ENCODE measurements around the gene GRK5.
A peak's percentile ranks its signal among the peaks of the same experiment; 100 is the strongest.

Gene GRK5

DNA sequence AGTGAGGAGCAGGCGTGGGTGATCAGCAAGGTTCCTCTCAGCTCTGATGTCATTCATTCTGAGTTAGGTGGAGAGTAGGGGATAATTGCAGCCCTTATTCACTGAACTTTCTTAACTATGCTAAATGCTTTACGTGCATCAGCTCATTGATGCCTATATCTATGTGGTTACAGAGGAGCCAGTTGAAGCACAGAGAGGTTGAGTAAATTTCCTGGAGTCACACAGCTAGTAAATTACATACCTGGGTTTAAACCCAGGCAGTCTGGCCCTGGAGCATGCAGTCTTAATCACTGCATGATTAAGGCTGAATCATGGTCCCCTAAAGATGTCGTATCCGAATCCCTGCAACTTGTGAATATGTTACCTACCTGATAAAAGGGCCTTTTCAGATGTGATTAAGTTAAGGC is 99.6 kb downstream of the GRK5 start:
- peak overlapping the region in 10 of 21 experiments; percentile 38 to 89 (median 66) for H3K27ac ChIP-seq
- no peak overlapping the region for H3K4me3 ChIP-seq

- peak overlapping the region in 2 of 21 experiments; percentile 11 to 29 for H3K27ac ChIP-seq
- H3K4me3 ChIP-seq = no peak overlapping the region
Observed at GRCh38 chr10:119308089-119308488, 100.7 kb downstream of the GRK5 start.

GRCh38 chr10:119308551-119309422 is 101.4 kb downstream of the GRK5 start:
- H3K27ac ChIP-seq = peak overlapping the region in 2 of 21 experiments; percentile 11 to 18
- H3K4me3 ChIP-seq = no peak overlapping the region

DNA sequence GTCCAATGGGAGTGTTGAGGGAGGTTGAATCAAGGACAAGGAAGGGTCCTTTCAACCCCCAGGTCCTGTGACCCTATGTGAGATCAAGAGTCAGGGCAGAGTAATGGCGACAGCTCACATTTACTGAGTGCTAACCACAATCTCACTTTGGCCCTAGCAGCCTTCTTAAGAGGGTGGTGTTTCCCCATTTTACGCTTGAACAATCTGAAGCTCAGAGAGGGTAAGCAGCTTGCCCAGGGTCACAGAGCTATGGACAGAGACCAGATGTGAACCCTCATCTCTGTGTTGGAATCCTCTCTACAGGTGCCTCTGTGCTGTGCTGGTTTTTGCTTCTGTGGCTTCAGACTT is 102.0 kb downstream of the GRK5 start:
- Histone ChIP-seq H3K27ac (no peak overlapping the region), H3K4me3 (no peak overlapping the region)

DNA sequence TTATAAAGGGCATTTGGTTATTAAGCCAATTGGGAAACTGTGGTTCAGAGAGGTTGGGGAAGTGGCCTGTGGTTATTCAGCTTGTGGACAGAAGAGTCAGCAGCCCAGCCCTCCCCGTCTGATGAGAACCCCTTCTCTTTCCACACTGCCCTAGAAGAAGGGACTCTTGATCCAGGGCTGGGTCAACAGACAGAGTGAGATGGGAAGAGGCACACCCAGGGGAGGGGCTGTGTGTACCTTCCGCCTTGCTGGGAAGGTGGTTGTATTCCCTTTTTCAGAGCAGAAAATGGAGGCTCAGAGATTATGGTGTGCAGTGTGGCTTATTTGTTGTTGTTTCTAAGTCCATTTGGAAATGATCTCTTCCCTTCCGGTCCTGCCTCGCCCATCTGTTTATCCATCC is 103.4 kb downstream of the GRK5 start:
- Histone ChIP-seq H3K27ac (no peak overlapping the region), H3K4me3 (no peak overlapping the region)

GRCh38 chr10:119312241-119312640 is 104.9 kb downstream of the GRK5 start:
- H3K27ac ChIP-seq = no peak overlapping the region
- no peak overlapping the region for H3K4me3 ChIP-seq

GRCh38 chr10:119313024-119313423 is 105.7 kb downstream of the GRK5 start:
- no peak overlapping the region for H3K4me3 ChIP-seq
- H3K27ac ChIP-seq = no peak overlapping the region

DNA sequence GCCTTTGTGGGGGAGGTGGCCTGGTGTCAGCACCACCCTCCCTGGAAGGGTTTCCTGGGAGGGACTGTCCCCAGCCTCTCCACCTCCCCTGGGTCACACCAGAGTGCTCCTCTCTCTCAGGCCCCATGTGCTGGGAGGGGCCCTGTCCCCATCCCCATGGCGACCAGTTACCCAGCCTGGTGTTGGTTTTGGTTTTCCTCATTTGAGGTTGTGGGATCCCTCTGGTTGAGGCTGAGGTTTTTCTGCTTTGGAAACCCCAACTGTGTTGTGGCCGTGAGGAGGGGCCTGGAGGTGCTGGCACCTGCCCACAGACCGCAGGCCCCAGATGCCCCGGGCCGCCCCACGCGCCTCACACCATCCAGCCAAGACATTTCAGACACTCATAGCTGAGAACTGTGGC is 106.3 kb downstream of the GRK5 start:
- Histone ChIP-seq H3K4me3 (no peak overlapping the region), H3K27ac (peak overlapping the region in 2 of 21 experiments; percentile 14 to 22)

DNA sequence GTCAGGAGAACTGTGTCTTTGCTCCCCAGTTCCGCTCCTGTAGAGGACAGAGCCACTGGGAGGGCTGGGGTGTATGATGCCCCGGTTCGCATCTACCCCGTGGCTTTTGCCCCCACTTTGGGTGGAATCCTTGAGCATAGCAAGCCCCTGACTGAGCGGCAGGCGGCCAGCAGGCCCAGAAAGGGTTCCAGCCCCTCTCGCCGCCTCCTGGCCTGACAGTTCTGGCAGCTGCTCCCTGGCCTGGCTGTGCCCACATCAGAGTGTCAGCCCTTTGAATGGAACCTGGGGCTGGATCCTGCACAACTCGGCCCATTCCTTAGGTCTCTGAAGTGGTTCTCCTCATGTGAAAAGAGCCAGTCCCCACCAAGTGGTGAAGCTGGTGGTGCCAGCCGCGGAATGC is 106.7 kb downstream of the GRK5 start:
- H3K27ac ChIP-seq = peak overlapping the region in 3 of 21 experiments; percentile 14 to 43 (median 22)
- H3K4me3 ChIP-seq = no peak overlapping the region

- H3K27ac ChIP-seq = peak overlapping the region in 5 of 21 experiments; percentile 2 to 61 (median 22)
- H3K4me3 ChIP-seq = no peak overlapping the region
Observed at GRCh38 chr10:119314486-119314885, 107.1 kb downstream of the GRK5 start.

- Histone ChIP-seq H3K4me3 (no peak overlapping the region), H3K27ac (peak overlapping the region in 10 of 21 experiments; percentile 6 to 73 (median 38))
Observed at GRCh38 chr10:119315128-119316001, 108.0 kb downstream of the GRK5 start.

DNA sequence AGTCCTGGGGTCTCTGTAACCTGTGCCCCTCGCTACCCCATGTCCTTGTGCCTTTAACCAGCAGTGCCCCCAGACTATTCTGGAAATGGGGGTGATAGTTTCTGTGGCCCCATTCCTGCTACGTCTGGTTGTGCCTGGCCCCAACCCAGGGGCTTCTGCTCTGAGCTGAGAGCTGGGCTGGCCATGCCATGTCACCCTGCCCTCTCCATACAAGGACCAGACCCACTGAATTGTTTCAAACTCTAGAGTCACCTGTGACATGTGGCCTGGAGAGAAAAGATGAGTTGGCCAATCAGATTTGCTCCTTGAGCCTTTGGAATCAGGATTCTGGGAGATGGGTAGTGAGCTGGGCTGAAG is 108.6 kb downstream of the GRK5 start:
- Histone ChIP-seq H3K27ac (peak overlapping the region in 9 of 21 experiments; percentile 5 to 73 (median 34)), H3K4me3 (no peak overlapping the region)

- Histone ChIP-seq H3K4me3 (no peak overlapping the region), H3K27ac (peak overlapping the region in 8 of 21 experiments; percentile 19 to 73 (median 32))
Observed at GRCh38 chr10:119316729-119317097, 109.3 kb downstream of the GRK5 start.

GRCh38 chr10:119318411-119319160 is 111.2 kb downstream of the GRK5 start:
- H3K4me3 ChIP-seq = no peak overlapping the region
- no peak overlapping the region for H3K27ac ChIP-seq

DNA sequence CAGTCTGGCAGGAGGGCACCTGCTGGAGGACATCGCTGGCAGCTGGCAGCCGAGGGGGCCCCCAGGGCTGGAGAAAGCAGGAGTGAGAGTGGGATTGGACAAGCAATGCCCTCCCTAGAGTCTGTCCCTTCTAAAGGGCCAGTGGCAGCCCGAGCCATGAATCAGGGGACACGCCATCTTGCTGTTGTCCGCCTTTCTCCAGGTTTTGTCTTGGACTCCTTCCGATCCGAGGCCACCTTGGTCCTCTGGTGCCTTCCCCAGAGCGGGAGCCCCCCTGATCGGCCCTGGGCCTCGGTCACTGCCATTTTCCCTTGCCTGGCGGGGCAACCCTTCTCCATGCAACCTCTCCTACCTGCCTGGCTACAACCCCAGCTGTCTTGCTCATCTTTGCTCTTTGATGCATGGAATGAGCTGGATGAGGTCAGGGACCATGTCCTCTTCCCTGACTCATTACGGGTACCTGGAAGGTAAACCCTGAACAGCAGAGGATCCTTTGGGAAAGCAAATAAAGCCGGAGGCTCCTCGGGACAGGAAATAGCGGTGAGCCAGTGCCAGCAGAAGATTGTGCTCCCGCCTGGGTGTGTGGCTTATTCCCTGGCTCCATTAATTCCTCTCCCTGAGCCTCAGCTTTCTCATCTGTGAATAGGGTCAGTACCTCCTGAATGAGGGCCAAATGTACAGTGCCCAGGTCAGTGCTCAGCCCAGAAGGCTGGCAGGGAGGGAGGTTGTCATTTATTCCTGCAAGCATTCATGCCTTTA is 112.0 kb downstream of the GRK5 start:
- H3K27ac ChIP-seq = no peak overlapping the region
- no peak overlapping the region for H3K4me3 ChIP-seq

- Histone ChIP-seq H3K4me3 (no peak overlapping the region), H3K27ac (no peak overlapping the region)
Observed at GRCh38 chr10:119319920-119320258, 112.5 kb downstream of the GRK5 start.

GRCh38 chr10:119320981-119321380 is 113.6 kb downstream of the GRK5 start:
- H3K27ac ChIP-seq = no peak overlapping the region

DNA sequence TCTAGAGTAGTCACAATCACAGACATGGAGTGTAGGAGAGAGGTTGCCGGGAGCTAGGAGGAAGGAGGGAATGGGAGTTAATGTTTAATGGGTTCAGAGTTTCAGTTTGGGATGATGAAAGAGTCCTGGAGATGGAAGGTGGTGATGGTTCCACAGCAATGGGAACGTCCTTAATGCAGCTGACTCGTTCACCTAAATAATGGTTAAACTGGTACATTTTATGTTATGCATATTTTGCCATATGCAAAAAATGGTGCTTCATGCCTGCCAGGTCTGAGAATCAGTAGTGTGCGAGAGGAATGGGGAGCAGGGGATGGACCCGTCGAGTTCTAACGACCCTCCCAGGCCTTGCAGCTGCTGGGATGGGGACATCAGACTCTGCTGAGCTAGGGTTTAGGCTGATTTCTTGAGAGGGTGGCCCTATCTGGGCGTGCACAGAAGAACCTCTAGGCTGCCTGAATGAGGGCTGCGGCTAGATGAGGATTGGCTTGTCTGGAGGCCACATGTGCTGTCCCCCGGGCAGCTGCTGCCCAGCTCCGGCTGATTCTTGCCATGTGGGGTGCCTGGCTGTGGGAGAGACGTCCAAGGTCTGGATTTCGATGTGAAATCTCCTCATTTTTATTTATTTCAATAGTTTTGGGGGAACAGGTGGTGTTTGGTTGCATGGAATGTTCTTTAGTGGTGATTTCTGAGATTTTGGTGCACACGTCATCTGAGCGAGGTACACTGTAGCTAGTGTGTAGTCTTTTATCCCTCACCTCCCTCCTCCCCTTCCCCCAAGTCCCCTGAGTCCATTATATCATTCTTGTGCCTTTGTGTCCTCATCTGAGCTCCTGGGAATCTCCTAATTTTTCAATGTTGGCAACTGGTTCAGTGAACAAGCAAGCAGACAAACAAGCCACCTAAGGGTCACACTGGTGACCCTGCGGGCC is 116.0 kb downstream of the GRK5 start:
- Histone ChIP-seq H3K4me3 (no peak overlapping the region), H3K27ac (no peak overlapping the region)

More at GRCh38 chr10:119320981-119321380, 113.6 kb downstream of the GRK5 start:
- no peak overlapping the region for H3K4me3 ChIP-seq

Data from skin epidermis (tissue), 12 donors.